Measurements from ENCODE around the gene MCCD1.

MCCD1 gene

GRCh38 chr6:31513456-31514165 is 15.2 kb upstream of the MCCD1 start:
- DNase-seq: no peak

GRCh38 chr6:31521835-31522234 is 6.9 kb upstream of the MCCD1 start:
- no peak for DNase-seq

GRCh38 chr6:31525553-31525931 is 3.2 kb upstream of the MCCD1 start:
- no peak for DNase-seq

- DNase-seq: no peak
Observed at GRCh38 chr6:31525932-31526591, 2.7 kb upstream of the MCCD1 start.

- DNase-seq: no peak
Observed at GRCh38 chr6:31528307-31528777, 420 bp upstream of the MCCD1 start.

GRCh38 chr6:31529329-31530150 is 778 bp downstream of the MCCD1 start:
- DNase-seq: no peak

GRCh38 chr6:31530659-31531058 is 1.9 kb downstream of the MCCD1 start:
- no peak for DNase-seq

GRCh38 chr6:31531162-31531561 is 2.4 kb downstream of the MCCD1 start:
- no peak for DNase-seq

- DNase-seq: no peak
Observed at GRCh38 chr6:31531771-31532643, 3.2 kb downstream of the MCCD1 start.

GRCh38 chr6:31532644-31533454 is 4.1 kb downstream of the MCCD1 start:
- no peak for DNase-seq

GRCh38 chr6:31533455-31533841 is 4.7 kb downstream of the MCCD1 start:
- DNase-seq: no peak

- no peak for DNase-seq
Observed at GRCh38 chr6:31534011-31534410, 5.2 kb downstream of the MCCD1 start.

GRCh38 chr6:31534521-31535040 is 5.8 kb downstream of the MCCD1 start:
- no peak for DNase-seq

GRCh38 chr6:31535538-31536324 is 7.0 kb downstream of the MCCD1 start:
- DNase-seq: no peak

- DNase-seq: peak; percentile 44
Observed at GRCh38 chr6:31538805-31539400, 10.1 kb downstream of the MCCD1 start.

- DNase-seq: no peak
Observed at GRCh38 chr6:31540640-31541039, 11.9 kb downstream of the MCCD1 start.

- peak; percentile 85 for DNase-seq
Observed at GRCh38 chr6:31541059-31541657, 12.4 kb downstream of the MCCD1 start.

GRCh38 chr6:31541658-31542521 is 13.1 kb downstream of the MCCD1 start, which contains the start of gene DDX39B:
Gene DDX39B, minus strand, starts transcription at chr6:31542003. Its CDS starts 1,471 bp downstream, at chr6:31540532.
- DNase-seq: peak; percentile 96

- DNase-seq: no peak
Observed at GRCh38 chr6:31543639-31544038, 14.9 kb downstream of the MCCD1 start.
